ENCODE data around the gene SPECC1L. TPM values are rescaled to one million over a fixed set of nuclear protein-coding genes. Genes with fewer than 3 reads are reported as not detected.

SPECC1L gene
- total and polyA plus RNA-seq, 9 donors = 20.4 to 30.4 (median 26.0) TPM

GRCh38 chr22:24431309-24432034 is 160.8 kb downstream of the SPECC1L start:
- peak overlapping the region; percentile 94 for H3K27ac ChIP-seq (ENCODE audit: low read length)
- H3K4me3 ChIP-seq (ENCODE audit: low read length) = no peak overlapping the region
- H3K27me3 ChIP-seq (ENCODE audit: control insufficient read depth, insufficient read depth, low read length) = peaks cover 7% of the 10 kb centered on the region
- no peaks in the 10 kb centered on the region for H3K9me3 ChIP-seq (replicated peaks; ENCODE audit: control insufficient read depth, low read depth, low read length)
- DNase-seq = no peak
- H3K4me1 ChIP-seq (ENCODE audit: control insufficient read depth, insufficient read depth, low read length) = peaks cover 88% of the 10 kb centered on the region
- H3K36me3 ChIP-seq (ENCODE audit: control insufficient read depth, insufficient read depth, low read length) = peaks cover 3% of the 10 kb centered on the region
- WGBS (ENCODE audit: insufficient coverage) = 63% methylated on average over 3 of the region's 9 CpGs

DNA sequence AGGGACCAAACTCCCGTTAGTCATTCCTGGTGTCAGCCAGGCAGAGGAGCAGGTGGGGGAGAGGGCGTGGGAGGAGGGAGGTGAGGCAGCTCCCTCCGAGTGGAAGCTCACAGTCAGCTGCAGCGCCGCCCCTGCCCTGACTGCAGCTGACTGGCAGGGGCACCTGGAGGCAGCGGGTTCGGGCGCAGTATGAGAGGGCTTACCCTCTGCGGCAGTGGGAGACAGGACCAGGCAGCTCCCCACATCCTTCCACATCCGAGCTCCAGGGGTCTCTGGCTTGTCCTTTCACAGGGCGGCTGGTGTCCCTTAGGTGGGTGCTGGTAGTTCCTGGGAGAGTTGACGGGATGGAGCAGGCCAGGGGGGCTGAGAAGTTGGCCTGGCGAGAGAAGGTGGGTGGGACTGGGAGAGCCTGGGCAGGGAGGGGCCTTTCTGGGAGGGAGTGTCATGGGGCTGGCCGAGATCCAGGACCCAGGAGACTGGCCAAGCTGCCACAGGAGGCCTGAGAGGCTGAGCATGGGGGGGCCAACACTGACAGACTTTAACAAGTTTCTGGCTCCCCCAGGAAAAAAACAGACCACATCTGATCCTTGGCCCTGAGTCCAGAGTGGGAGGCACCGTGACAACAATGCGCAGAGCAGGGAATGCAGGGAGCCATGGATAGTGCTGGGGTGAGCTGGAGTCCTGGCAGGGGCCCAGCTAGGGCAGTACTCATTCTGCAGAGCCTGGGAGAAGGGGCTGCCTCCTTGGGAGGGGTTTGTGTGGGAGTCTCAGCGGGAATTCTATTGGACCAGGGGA is 161.6 kb downstream of the SPECC1L start:
- DNase-seq = peak; percentile 91
- H3K4me1 ChIP-seq (ENCODE audit: control insufficient read depth, insufficient read depth, low read length) = peaks cover 92% of the 10 kb centered on the region
- H3K36me3 ChIP-seq (ENCODE audit: control insufficient read depth, insufficient read depth, low read length) = peaks cover 7% of the 10 kb centered on the region
- no peak overlapping the region for H3K4me3 ChIP-seq (ENCODE audit: low read length)
- no peaks in the 10 kb centered on the region for H3K9me3 ChIP-seq (replicated peaks; ENCODE audit: control insufficient read depth, low read depth, low read length)
- peak overlapping the region; percentile 94 for H3K27ac ChIP-seq (ENCODE audit: low read length)
- H3K27me3 ChIP-seq (ENCODE audit: control insufficient read depth, insufficient read depth, low read length) = peaks cover 2% of the 10 kb centered on the region
- 43% methylated on average over 9 of the region's 17 CpGs for WGBS (ENCODE audit: insufficient coverage)

DNA sequence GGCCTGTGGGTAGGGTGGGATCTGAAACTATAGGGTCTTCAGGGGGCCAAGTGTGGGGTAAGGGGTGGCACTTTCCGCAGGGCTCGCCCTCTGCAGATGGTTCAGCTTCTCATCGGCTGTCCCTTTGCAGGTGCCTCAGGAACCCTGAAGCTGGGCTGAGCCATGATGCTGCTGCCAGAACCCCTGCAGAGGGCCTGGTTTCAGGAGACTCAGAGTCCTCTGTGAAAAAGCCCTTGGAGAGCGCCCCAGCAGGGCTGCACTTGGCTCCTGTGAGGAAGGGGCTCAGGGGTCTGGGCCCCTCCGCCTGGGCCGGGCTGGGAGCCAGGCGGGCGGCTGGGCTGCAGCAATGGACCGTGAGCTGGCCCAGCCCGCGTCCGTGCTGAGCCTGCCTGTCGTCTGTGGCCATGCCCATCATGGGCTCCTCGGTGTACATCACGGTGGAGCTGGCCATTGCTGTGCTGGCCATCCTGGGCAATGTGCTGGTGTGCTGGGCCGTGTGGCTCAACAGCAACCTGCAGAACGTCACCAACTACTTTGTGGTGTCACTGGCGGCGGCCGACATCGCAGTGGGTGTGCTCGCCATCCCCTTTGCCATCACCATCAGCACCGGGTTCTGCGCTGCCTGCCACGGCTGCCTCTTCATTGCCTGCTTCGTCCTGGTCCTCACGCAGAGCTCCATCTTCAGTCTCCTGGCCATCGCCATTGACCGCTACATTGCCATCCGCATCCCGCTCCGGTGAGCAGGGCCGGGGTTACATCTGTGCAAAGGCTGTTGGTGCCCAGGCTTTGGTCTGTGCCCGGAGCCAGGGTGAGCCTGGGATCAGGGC is 162.6 kb downstream of the SPECC1L start:
- no peak for DNase-seq
- no peaks in the 10 kb centered on the region for H3K27me3 ChIP-seq (ENCODE audit: control insufficient read depth, insufficient read depth, low read length)
- H3K36me3 ChIP-seq (ENCODE audit: control insufficient read depth, insufficient read depth, low read length) = peaks cover 7% of the 10 kb centered on the region
- peaks cover 97% of the 10 kb centered on the region for H3K4me1 ChIP-seq (ENCODE audit: control insufficient read depth, insufficient read depth, low read length)
- no peaks in the 10 kb centered on the region for H3K9me3 ChIP-seq (replicated peaks; ENCODE audit: control insufficient read depth, low read depth, low read length)
- peak overlapping the region; percentile 94 for H3K27ac ChIP-seq (ENCODE audit: low read length)
- WGBS (ENCODE audit: insufficient coverage) = 87% methylated on average over 31 of the region's 34 CpGs
- no peak overlapping the region for H3K4me3 ChIP-seq (ENCODE audit: low read length)

DNA sequence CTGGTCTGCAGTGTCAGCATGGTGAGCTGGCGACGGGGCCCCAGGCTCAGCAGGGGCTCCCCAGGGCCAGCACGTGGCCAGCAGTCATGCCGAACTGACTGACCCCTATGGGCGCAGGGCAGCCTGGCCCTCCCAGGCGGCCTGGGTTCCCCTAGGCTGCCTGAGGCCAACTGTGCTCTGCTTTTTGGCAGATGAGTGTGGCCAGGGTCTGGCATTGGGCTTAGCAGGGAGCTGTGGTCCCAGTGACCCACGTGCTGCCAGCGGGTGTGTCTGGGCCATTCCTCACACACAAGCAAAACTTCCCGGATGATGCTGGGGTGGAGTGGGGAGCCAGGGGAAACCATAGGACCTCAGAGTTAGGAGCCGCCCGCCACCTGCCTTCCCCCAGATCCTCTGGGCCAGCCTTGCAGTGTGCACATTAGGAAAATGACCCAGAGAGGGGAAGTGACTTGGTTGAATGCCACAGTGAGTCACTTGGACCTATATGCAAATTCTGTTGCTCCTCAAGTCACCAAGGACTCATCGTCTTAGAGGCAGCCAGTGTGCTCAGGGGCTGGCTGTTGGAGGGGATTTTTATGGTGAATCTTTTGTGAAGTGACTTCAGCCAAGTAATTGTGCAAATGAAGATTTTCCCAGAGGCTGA is 163.3 kb downstream of the SPECC1L start:
- Histone ChIP-seq H3K4me1 (ENCODE audit: control insufficient read depth, insufficient read depth, low read length) (peaks cover 91% of the 10 kb centered on the region), H3K36me3 (ENCODE audit: control insufficient read depth, insufficient read depth, low read length) (peaks cover 7% of the 10 kb centered on the region), H3K27me3 (ENCODE audit: control insufficient read depth, insufficient read depth, low read length) (no peaks in the 10 kb centered on the region), H3K9me3 (replicated peaks; ENCODE audit: control insufficient read depth, low read depth, low read length) (no peaks in the 10 kb centered on the region), H3K27ac (ENCODE audit: low read length) (peak overlapping the region; percentile 94), H3K4me3 (ENCODE audit: low read length) (no peak overlapping the region)
- peak; percentile 96 for DNase-seq
- WGBS (ENCODE audit: insufficient coverage) = 54% methylated on average over 6 of the region's 12 CpGs

- no peaks in the 10 kb centered on the region for H3K27me3 ChIP-seq (ENCODE audit: control insufficient read depth, insufficient read depth, low read length)
- peaks cover 7% of the 10 kb centered on the region for H3K36me3 ChIP-seq (ENCODE audit: control insufficient read depth, insufficient read depth, low read length)
- H3K4me3 ChIP-seq (ENCODE audit: low read length) = no peak overlapping the region
- no peaks in the 10 kb centered on the region for H3K9me3 ChIP-seq (replicated peaks; ENCODE audit: control insufficient read depth, low read depth, low read length)
- 39% methylated on average over 13 of the region's 16 CpGs for WGBS (ENCODE audit: insufficient coverage)
- DNase-seq = peak; percentile 99
- peaks cover 86% of the 10 kb centered on the region for H3K4me1 ChIP-seq (ENCODE audit: control insufficient read depth, insufficient read depth, low read length)
- H3K27ac ChIP-seq (ENCODE audit: low read length) = peak overlapping the region; percentile 94
Observed at GRCh38 chr22:24434471-24435322, 164.1 kb downstream of the SPECC1L start.

DNA sequence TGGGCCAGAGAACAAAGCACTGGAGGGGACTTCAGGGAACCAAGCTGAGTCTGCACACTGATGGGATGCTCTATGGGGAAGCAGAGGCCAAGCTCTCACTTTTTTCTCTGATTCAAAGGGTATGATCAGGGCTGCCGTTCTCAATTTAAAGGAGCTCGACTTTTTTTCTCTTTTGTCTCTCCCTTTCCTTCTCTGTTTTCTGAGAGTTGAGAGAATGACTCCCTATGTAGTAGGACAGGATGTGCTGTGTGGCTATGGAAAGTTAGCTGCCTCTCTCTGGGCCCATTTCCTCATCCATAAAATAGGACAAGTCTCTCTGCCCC is 164.7 kb downstream of the SPECC1L start:
- WGBS (ENCODE audit: insufficient coverage) = no CpG with 5 or more reads among the region's 2 CpGs
- no peak for DNase-seq
- H3K9me3 ChIP-seq (replicated peaks; ENCODE audit: control insufficient read depth, low read depth, low read length) = no peaks in the 10 kb centered on the region
- peak overlapping the region; percentile 94 for H3K27ac ChIP-seq (ENCODE audit: low read length)
- peaks cover 86% of the 10 kb centered on the region for H3K4me1 ChIP-seq (ENCODE audit: control insufficient read depth, insufficient read depth, low read length)
- peaks cover 7% of the 10 kb centered on the region for H3K36me3 ChIP-seq (ENCODE audit: control insufficient read depth, insufficient read depth, low read length)
- H3K4me3 ChIP-seq (ENCODE audit: low read length) = no peak overlapping the region
- no peaks in the 10 kb centered on the region for H3K27me3 ChIP-seq (ENCODE audit: control insufficient read depth, insufficient read depth, low read length)

- H3K27me3 ChIP-seq (ENCODE audit: control insufficient read depth, insufficient read depth, low read length) = no peaks in the 10 kb centered on the region
- peaks cover 86% of the 10 kb centered on the region for H3K4me1 ChIP-seq (ENCODE audit: control insufficient read depth, insufficient read depth, low read length)
- H3K4me3 ChIP-seq (ENCODE audit: low read length) = no peak overlapping the region
- no peaks in the 10 kb centered on the region for H3K9me3 ChIP-seq (replicated peaks; ENCODE audit: control insufficient read depth, low read depth, low read length)
- peaks cover 12% of the 10 kb centered on the region for H3K36me3 ChIP-seq (ENCODE audit: control insufficient read depth, insufficient read depth, low read length)
- peak overlapping the region; percentile 94 for H3K27ac ChIP-seq (ENCODE audit: low read length)
- DNase-seq = peak; percentile 80
- 35% methylated on average over 9 of the region's 13 CpGs for WGBS (ENCODE audit: insufficient coverage)
Observed at GRCh38 chr22:24435861-24436371, 165.3 kb downstream of the SPECC1L start.

- WGBS (ENCODE audit: insufficient coverage) = 94% methylated on average over 2 of the region's 3 CpGs
- DNase-seq = no peak
- no peaks in the 10 kb centered on the region for H3K27me3 ChIP-seq (ENCODE audit: control insufficient read depth, insufficient read depth, low read length)
- no peak overlapping the region for H3K4me3 ChIP-seq (ENCODE audit: low read length)
- peak overlapping the region; percentile 94 for H3K27ac ChIP-seq (ENCODE audit: low read length)
- H3K36me3 ChIP-seq (ENCODE audit: control insufficient read depth, insufficient read depth, low read length) = peaks cover 19% of the 10 kb centered on the region
- peaks cover 86% of the 10 kb centered on the region for H3K4me1 ChIP-seq (ENCODE audit: control insufficient read depth, insufficient read depth, low read length)
- no peaks in the 10 kb centered on the region for H3K9me3 ChIP-seq (replicated peaks; ENCODE audit: control insufficient read depth, low read depth, low read length)
Observed at GRCh38 chr22:24436553-24436952, 165.9 kb downstream of the SPECC1L start.

DNA sequence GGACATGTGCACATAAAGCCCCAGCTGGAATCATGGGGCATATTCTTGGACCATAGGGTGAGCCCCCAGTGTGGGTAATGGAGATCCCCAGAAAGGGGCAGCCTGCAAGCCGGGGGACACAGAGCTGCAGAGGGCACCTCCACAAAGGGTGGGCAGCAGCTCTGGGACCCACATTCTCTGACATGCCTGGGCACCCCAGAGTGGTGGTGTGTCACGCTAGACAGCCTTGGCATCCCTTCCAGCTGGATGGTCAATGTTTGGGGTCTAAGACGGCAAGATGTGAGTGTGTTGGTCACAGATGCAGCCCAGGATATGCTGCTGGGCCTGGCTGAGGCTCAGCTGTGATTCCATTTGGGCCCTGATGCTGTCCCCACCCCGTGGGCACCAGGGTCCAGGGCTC is 166.5 kb downstream of the SPECC1L start:
- Histone ChIP-seq H3K27ac (ENCODE audit: low read length) (no peak overlapping the region), H3K4me1 (ENCODE audit: control insufficient read depth, insufficient read depth, low read length) (peaks cover 86% of the 10 kb centered on the region), H3K36me3 (ENCODE audit: control insufficient read depth, insufficient read depth, low read length) (peaks cover 20% of the 10 kb centered on the region), H3K4me3 (ENCODE audit: low read length) (no peak overlapping the region), H3K9me3 (replicated peaks; ENCODE audit: control insufficient read depth, low read depth, low read length) (no peaks in the 10 kb centered on the region), H3K27me3 (ENCODE audit: control insufficient read depth, insufficient read depth, low read length) (no peaks in the 10 kb centered on the region)
- DNase-seq = no peak
- 87% methylated on average over 3 of the region's 4 CpGs for WGBS (ENCODE audit: insufficient coverage)

All from muscle of leg (tissue), 11 donors.